HG03039 (cell line): Measurements from ENCODE around the gene NDEL1.

Experiments
- ATAC-seq: cut with Tn5 transposase; IDR thresholded peaks from one replicate; pipeline ENCODE4 v1.9.1; 2021; ENCODE audit warnings: mild to moderate bottlenecking, moderate library complexity; ENCODE audit not compliant: unreplicated experiment

The NDEL1 gene

DNA sequence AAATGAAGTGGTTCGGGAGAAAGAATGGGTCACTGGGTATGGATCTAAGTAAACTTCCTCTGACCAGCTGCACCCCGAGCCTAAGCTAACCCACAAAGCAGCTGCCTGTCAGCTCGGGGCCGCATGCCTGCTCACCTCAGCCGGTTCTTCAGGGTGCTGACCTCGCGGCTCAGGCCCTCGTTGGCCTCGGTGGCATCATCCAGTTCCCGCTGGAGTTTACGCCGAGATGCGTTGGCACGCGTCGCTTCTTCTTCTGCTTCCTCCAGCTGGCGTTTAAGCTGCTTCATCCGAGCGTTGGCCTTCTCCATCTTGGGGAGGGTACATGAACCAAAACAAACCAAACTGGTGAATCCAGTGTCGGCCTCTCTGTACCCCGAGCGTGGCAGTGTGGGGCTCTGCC, 41.1 kb downstream of the NDEL1 start:
- ATAC-seq = no peak

DNA sequence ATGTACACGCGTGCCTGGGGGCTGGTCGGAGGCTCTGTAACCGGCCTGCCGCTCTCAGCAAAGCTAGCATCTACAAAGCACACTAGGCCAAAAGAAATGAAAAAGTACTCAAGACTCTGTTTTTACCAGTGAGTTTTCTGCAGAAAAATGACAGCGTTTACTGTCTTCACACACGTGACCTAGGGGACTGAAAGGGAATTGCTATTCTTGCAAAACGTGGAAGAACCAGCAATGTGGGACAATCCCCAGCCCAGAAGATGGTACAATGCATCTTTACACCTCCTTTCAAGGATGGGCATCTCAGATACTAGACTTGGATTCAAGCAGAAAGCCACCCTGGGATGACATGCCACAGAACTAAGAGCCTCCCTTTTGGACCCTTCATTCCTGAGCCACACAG, 41.5 kb downstream of the NDEL1 start:
- ATAC-seq = no peak

DNA sequence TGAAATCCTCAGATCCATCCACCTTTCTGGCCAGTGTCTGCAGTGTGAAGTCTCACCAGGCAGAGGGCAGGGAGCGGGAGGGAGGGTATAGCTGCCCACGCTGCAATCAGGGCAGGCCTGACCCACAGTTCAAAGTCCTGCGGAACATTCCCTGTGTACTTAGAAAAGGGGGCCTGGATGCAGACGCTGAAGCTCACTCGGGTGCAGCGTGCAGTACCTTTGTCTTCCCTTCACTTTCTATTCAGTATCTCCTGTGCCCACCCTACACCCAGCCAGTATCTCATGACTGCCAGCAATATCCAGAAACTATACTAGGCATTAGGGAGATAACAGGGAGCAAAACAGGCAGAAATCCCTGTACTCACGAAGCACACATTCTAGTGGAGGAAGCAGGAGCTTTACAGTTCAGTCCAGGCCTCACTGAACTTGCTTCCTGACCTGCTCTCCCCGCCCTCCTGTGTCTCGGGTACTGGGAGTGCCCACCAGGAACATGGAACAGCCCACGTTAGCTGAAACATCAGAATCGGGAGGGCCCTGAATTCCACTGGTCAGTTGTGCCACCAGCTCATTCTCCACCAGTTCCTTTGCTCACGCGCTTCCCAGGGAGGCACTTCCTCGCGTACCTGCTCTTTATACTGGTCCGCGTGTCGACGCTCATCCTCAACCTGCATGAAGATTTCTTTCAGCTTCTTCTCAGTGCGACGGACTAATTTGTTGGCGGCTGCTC, 42.2 kb downstream of the NDEL1 start:
- no peak for ATAC-seq

DNA sequence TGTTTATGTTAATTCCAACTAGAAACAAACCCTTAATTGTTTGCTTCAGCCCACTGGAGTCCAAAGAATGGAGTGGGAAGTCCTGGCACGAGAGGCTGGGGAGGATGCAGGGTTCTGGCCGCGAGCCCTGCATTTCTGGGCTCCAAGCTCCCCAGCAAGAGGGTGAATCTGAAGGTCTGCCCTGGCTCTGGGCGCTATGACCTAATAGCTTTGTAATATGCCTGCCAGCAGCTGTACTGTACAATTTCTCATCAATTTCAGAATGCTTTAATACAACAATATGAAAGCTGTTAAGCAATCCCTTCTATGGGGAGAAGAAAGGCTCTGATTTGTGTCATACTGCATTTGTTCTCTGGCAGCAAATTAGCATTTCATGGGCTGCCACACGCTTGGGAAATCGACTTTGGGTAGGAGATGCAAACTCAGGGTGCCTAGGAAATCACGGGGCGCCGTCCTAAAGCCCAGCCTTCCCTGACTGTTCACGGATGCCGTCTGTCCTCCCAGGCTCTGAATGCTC, 43.8 kb downstream of the NDEL1 start:
- ATAC-seq = no peak

DNA sequence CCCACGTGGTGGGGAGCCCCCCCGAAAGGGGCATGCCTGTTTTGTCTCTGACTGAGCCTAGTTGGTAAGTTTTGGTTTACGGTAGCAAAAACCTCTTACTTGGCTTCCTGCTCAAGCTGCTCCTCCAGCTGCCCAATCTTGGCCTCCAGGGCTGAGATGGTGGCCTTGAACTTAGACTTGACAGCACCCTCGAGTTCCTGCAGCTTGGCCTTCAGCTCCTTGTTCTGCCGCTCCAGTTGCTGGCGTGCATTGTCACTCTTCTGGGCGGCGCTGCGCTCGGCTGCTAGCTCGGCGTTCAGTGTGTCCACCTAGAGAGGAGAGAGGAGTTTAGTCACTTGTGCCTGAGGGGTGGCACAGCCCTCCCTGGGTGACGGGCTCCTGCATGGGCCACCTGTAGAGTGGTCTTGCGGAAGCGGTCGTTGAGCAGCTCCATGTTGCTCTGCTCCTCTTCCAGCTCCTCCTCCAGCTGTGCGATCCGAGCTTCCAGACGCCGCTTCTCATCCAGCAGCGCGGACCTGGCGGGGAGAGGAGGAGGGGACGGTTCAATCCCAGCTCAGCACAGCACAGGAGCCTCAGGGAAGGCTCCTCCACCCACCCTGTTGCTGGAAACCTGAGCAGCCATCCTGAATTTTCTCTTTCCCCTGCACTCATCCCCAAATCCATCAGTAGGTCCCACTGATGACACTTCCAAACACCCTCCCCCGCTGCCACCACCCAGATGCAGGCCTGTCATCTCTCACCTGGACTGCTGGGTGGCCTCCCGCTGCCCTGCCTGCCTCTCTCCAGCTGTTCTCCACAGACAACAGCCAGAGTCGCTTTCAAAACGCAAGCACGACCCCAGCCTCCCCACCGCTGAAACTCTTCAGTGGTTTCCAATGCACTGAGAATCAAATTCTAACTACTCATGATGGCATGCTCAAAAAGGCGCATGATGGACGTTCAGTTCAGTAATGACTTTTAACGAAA, 44.6 kb downstream of the NDEL1 start:
- no peak for ATAC-seq

DNA sequence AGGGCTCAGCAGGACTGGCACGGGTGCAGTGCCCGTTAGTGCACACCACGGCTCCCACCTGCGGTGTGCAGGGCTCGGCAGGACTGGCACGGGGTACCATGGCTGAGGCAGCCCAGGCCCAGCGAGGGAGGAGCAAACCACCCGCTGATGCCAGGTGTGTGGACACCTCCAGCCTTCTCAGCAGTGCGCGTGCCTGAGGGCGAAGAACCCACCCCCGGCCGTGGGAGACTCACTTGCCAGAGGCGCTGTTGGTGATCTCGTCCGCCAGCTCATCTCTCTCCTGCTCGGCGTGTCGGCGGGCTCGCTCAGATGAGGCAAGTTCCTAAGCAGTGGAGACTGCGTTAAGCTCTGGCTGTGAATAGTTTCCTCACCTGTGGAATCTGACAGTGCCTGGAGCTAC, 45.4 kb downstream of the NDEL1 start:
- ATAC-seq = no peak

DNA sequence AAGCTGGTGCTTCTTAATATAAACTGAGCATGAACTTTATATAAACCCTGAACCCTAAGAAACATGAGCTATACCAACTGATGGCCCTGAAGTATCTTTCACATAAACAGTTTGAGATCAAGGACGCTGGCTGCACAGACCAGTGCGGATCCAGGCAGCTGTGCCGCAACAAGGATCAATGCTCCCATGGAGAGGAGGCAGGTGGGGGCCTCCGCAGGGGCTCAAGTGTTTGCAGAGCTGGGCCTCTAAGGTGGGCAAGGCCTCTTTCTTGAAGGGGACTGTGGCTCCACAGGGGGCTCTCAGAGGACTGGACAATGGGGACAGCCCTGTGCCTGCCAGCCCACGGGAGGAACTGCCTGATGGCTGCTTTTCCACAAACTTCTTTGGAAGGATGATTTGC, 46.0 kb downstream of the NDEL1 start:
- ATAC-seq = no peak

DNA sequence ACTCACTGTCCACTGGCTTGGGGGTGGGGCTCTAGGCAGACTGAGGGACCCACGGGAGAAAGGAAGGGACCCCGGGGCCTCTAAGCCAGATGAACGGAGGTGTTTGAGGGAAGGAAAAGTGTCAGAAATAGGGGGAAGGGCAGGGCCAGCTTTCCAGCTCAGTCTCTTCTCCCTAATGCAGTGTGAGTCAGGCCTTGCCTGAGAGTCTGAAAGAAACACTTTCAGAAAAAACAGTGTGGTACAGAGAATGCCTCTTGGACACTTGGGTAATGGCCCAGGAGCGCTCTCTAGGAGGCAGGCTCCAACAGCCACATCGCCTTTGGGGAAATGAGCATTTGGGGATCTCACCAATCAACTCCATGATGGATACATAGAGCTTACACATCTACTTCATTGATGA, 46.9 kb downstream of the NDEL1 start:
- no peak for ATAC-seq

DNA sequence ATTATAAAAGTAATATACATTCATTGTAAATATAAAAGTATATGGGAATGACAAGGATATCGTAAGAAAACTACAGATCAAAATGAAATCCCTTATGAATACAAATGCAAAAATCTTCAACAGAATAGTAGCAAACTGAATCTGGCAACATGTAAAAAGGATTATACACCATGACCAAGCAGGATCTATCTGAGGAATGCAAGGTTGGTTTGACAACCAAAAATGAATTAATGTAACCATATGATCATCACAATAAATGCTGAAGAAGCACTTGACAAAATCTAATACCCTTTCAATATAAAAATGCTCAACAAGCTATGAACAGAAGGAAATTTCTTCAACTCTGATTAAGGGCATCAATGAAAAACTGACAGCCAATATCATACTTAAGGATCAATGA, 48.8 kb downstream of the NDEL1 start:
- ATAC-seq = no peak

DNA sequence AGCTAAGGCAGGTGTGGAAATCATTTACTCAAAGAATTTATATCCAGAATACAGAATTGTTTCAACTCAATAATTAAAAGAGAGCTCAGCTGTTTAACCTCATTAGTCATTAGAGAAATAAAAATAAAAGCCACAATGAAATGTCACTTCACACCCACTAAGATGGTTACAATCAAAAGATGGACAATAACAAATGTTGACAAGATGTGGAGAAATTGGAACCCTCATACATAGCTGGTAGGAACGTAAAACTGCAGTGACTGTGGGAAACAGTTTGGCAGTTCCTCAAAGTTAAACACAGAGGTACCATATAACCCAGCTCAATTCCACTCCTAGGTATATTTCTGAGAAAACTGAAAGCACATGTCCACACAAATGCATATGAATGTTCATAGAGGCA, 49.8 kb downstream of the NDEL1 start:
- ATAC-seq = no peak

DNA sequence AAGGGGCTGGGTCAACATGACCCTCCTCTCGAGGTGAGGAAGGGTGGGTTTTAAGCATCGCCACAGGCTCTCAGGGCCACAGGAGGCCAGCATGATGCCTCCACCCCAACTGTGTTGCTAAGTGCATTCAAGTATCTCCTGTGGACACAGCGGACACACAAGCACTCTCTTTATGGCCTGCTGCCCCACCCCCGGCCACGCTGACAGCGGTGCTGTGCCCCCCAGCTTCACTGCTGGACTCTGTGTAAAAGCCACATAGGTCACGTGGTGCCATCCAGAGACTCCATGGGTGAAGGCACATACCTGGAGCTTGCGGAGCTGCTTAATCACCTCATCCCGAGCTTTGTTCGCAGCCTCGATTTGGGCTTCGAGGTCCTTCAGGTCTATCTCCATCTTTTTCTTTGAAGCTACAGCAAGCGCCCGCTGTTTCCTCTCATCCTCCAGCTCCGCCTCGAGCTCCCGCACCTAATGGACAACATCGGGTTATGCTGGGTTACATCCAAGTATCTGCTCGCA, 51.5 kb downstream of the NDEL1 start:
- no peak for ATAC-seq

DNA sequence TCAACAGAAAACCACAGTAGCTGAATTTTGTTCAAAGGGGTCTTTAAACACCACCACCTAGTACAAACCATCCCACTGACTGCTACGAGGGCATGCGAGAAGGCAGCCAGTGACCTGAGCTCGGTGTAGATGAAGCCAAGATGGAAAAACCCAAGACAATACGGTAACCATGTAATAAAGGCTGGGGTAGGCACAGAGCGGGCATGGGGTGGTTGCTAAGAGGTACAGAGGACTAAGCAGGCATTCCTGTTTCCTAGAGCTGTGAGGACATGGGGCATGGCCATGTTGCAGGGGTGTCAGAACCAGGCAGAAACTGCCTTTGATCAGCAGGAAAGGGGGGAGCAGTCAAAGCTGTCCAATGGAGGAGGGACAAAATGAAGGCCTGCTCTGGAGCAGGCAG, 52.1 kb downstream of the NDEL1 start:
- no peak for ATAC-seq

DNA sequence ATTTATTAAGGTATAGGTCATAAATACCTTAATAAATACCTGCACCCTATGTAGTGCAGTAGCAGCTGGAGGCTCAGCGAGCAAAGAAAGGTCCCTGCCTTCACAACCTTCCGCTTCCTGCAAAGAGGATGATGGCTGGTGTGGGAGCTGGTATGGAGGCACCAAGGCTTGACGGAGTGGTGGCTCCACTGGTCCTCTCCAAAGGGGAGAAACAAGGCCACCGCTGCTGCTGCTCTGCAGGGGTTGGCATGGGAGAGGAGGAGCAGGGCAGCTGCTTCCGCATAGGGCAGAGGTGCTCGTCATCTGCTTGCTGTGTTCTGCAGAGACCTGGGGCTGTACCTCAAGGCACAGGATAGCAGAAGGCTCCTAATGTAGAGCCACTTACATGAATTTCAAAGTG, 52.8 kb downstream of the NDEL1 start:
- no peak for ATAC-seq

DNA sequence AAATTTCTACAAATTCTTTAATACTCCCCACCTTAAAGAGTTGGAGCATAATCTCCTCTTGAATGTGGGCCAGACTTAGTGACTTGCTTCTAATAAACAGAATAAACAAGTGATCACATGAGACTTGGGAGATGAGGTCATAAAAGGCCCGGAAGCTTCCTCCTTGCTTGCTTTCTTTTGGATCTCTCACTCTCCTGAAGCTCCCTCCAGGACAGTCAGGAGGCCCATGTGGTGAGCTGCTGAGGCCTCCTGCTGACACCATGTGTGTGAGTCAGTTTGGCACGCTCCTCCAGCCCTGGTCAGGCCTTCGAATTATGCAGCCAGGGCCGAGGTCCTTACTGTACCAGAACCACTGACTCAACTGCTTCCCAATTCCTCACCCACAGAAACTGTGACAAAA, 53.2 kb downstream of the NDEL1 start:
- ATAC-seq = no peak

DNA sequence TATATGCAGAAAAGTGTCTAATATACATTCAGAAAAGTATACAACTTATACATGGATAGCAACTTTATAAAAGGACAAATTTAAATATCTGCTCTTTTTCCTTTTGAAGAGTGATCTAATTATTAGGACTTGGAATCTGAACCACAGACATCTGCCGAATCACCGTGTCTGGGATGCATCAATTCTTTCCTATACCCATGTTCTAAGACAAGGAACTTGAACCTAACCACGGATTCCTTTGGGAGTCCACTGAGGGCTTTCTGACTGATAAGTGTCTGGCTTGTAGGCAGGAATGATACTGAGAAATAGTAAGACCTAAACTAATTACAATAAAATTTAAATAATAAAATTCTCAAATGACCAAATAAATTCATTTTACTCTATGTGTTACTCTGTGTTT, 54.2 kb downstream of the NDEL1 start:
- no peak for ATAC-seq

DNA sequence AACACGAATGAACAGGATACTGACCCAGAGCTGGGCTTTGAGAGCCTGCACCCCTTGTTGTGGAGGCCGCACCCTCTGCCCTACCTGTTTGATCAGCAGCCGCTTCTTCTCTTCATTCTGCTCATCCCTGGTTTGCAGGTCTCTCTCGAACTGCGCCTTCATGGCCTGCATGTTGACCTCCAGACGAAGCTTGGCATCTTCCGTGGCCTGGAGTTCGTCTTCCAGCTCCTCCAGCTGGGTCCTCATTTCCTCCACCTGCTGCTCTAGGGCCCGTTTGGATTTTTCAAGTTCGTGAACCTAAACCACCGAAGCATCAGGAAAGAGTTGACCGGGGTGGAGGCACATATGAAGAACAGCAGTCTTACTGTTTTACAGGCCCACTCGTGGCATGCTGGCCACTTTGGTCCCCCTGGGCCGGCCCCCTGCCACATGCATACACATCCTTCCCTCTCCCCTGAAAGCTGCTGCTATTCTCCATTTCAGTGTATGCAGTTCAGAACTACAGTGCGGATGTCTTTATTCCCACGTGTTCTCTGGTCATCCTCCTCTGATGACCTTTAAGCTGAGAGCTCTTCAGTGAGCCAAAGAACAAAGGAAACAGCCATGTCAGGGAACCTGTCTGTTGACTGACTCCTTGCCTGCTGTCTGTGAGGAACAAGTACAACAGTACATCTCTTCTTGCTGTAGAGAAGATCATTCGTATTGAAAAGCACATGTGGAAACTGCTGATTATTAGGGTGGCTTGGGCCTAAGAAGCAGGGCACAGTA, 54.8 kb downstream of the NDEL1 start:
- no peak for ATAC-seq

DNA sequence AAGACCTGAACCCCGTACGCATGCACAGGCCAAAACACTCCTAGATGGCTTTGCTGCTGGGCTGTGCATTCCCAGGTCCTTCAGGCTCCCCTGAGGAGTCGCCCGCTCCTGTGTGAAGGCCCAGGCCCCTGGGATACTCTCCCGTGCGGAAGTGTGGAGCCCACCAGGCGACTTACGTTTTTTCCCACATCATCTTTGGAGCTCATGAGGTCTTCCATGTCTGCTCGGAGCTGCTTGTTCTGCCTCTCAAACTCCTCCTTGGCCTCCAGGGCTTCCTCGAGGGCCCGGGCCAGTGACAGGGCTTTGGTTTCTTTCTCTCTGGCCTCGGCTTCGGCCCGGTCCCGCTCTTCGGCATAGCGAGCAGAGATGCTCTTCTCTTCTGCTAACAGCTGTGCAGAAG, 56.4 kb downstream of the NDEL1 start:
- ATAC-seq = no peak

DNA sequence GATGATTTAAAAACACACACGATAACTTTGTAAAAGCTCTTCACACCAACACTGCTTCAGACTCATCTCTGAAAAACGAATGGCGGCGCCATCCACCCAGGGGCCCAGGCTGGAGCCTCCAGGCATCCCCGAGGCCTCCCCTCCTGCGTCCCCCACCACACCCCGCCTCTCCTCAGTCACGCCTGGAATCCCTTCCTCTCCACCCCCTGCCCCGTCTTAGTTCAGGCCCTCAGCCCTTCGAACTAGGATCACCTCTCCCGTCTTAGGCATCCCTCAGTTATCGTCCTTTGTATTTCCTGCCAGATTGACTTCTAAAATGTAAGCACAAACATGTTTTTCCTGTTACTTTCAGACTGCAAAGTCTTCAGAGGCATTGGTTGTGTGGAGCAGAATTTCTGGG, 58.3 kb downstream of the NDEL1 start:
- ATAC-seq = no peak

DNA sequence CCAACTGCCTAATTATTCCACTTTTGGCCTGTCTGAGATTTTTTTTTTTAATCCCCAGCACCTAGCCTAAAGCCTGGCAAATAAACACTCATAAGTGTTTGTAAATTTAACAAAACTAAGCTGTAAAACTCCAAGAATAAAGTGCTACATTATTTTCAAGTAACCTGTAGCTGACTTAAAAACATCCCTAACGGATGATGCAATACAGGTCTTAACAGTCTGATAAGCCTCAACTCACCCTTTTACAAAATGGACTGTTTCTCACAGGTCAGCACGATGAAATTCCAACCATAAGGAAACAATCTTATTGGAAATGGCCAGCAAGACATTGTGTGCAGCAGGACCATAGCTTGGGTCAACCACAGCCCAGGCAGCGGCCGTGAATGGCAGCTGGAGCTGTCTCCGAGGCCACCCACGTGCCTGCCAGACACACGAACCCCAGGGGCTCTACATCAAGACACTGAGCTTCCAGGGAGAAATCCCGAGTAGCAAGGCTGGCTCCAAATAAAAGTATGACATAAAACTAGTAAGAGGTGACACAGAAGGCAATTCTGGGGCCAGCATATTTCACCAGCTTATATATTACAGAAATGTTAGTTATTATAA, 58.9 kb downstream of the NDEL1 start:
- ATAC-seq = no peak

DNA sequence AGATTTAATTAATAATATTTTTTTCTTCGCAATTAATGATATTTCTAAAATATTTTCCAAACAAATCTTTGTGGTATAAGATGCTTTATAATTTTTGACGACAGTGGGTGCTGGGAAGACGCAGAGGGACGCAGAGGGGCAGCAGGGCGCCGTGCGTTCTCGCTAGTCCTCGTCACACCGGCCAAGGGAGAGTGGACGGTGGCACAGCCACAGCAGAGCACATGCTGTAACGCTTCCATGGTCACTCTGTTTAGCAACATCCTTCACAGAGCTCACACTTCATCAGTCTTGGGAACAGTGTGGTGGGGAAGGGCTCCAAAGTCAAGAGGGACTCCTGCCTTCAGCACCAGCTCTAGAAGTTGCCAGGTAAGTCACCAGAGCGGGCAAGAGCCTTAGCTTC, 60.4 kb downstream of the NDEL1 start:
- ATAC-seq = no peak

DNA sequence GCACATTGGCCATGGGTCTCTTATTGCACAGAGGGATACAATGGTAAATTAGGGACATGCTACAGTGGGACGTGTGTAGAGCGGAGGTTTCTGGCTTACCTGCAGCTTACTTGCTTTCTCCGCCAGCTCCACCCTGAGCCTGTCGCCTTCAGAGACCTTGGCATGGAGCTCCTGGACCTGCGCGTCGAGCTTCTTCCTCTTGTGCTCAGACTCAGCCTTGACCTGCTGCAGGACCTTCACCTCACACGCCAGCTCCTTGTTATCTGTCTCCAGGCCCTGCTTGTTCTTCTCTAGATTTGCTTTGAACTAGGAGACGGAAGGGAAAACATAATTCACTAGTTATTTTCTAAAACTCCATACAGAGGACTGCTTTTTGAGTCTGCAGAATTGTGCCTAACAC, 63.5 kb downstream of the NDEL1 start:
- no peak for ATAC-seq
